HEK293T (cell line): ENCODE results near the gene LMF1.

Experiments used
- ARNT ChIP-seq: fragments of 450-650 bp; IDR thresholded peaks from 2 replicates; pipeline ENCODE4 v1.6.1; 2017; ENCODE audit warnings: mild to moderate bottlenecking
- SP1 ChIP-seq: fragments of 450-650 bp; IDR thresholded peaks from 2 replicates; pipeline ENCODE4 v1.6.1; 2017
- SUZ12 ChIP-seq: fragments of 450-650 bp; IDR thresholded peaks from 2 replicates; pipeline ENCODE4 v1.6.1; 2016; ENCODE audit warnings: mild to moderate bottlenecking

DNA sequence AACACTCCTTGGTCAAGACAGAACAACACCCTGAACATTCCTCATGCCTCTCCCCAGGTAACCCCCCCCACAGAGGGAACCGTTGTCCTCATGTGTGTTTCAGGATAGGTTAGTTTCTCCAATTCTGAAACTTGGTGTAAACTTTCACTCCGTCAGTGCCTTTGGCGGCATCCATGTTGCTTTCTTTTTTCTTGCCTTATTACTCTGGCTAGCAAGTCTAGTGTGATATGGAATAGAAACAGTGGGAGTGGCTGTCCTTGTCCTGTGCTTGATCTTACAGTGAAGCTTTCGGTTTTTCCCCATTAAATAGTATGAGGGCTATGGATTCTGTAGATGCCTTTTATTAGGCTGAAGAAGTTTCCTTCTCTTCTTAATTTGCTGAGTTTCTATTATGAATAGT, 134.6 kb downstream of the LMF1 start:
- TF ChIP-seq SP1 (no peak), ARNT (no peak), SUZ12 (no peak)
